KOPT-K1 (cell line): ENCODE results near the gene CHAF1A.

Source experiments
- H3K27ac ChIP-seq: fragments of 200-600 bp; sonication (generic); 2 replicates; pipeline ENCODE4 v1.5.1; 2016; ENCODE audit warnings: antibody characterized with exemption, mild to moderate bottlenecking, low read depth, low read length; ENCODE audit not compliant: poor library complexity, severe bottlenecking
- H3K36me3 ChIP-seq: fragments of 200-600 bp; sonication (generic); 2 replicates; pipeline ENCODE4 v1.5.1; 2017; ENCODE audit warnings: antibody characterized with exemption, mild to moderate bottlenecking, low read length, moderate library complexity; ENCODE audit not compliant: insufficient read depth
- H3K9me3 ChIP-seq: fragments of 200-600 bp; sonication (generic); 2 replicates; pipeline ENCODE4 v1.5.1; 2017; ENCODE audit warnings: antibody characterized with exemption, low read length, mild to moderate bottlenecking; ENCODE audit not compliant: insufficient read depth, poor library complexity, severe bottlenecking

The CHAF1A gene

GRCh38 chr19:4388337-4389063, 13.9 kb upstream of the CHAF1A start:
- no peak overlapping the region for H3K27ac ChIP-seq

GRCh38 chr19:4389064-4389375, 13.4 kb upstream of the CHAF1A start:
- no peaks in the 10 kb centered on the region for H3K9me3 ChIP-seq
- peaks cover 48% of the 10 kb centered on the region; the same call in 1 of the 2 replicates for H3K36me3 ChIP-seq
- H3K27ac ChIP-seq = no peak overlapping the region

More at GRCh38 chr19:4388337-4389063, 13.9 kb upstream of the CHAF1A start:
- H3K9me3 ChIP-seq = no peaks in the 10 kb centered on the region
- peaks cover 51% of the 10 kb centered on the region for H3K36me3 ChIP-seq

- no peaks in the 10 kb centered on the region for H3K9me3 ChIP-seq
- peaks cover 48% of the 10 kb centered on the region; the same call in 1 of the 2 replicates for H3K36me3 ChIP-seq
- no peak overlapping the region for H3K27ac ChIP-seq
These were observed 12.9 kb upstream of the CHAF1A start for GRCh38 chr19:4389511-4390016.

GRCh38 chr19:4390017-4390566, 12.3 kb upstream of the CHAF1A start:
- Histone ChIP-seq H3K27ac (no peak overlapping the region), H3K9me3 (no peaks in the 10 kb centered on the region), H3K36me3 (peaks cover 48% of the 10 kb centered on the region; the same call in 1 of the 2 replicates)

- H3K9me3 ChIP-seq = no peaks in the 10 kb centered on the region
- peaks cover 49% of the 10 kb centered on the region; the same call in 1 of the 2 replicates for H3K36me3 ChIP-seq
- H3K27ac ChIP-seq = no peak overlapping the region
These were observed 11.7 kb upstream of the CHAF1A start for GRCh38 chr19:4390567-4391305.

GRCh38 chr19:4391306-4391693, 11.1 kb upstream of the CHAF1A start:
- H3K36me3 ChIP-seq = peaks cover 49% of the 10 kb centered on the region
- no peak overlapping the region for H3K27ac ChIP-seq
- H3K9me3 ChIP-seq = no peaks in the 10 kb centered on the region

- Histone ChIP-seq H3K27ac (no peak overlapping the region), H3K36me3 (peaks cover 55% of the 10 kb centered on the region), H3K9me3 (no peaks in the 10 kb centered on the region)
These were observed 10.5 kb upstream of the CHAF1A start for GRCh38 chr19:4391701-4392483.

GRCh38 chr19:4393947-4394590, 8.4 kb upstream of the CHAF1A start:
- H3K9me3 ChIP-seq = no peaks in the 10 kb centered on the region
- no peak overlapping the region for H3K27ac ChIP-seq
- peaks cover 49% of the 10 kb centered on the region for H3K36me3 ChIP-seq

- H3K9me3 ChIP-seq = no peaks in the 10 kb centered on the region
- H3K36me3 ChIP-seq = peaks cover 38% of the 10 kb centered on the region
- no peak overlapping the region for H3K27ac ChIP-seq
These were observed 5.3 kb upstream of the CHAF1A start for GRCh38 chr19:4396949-4397783.

- no peaks in the 10 kb centered on the region for H3K9me3 ChIP-seq
- peaks cover 38% of the 10 kb centered on the region for H3K36me3 ChIP-seq
- peak overlapping the region; percentile 89 for H3K27ac ChIP-seq
These were observed 2.7 kb upstream of the CHAF1A start for GRCh38 chr19:4399812-4400134.

GRCh38 chr19:4400135-4400936, 2.1 kb upstream of the CHAF1A start, which contains the start of gene SH3GL1:
Gene SH3GL1 (minus strand): TSS chr19:4400547. CDS start chr19:4400368, 179 bp downstream.
- H3K36me3 ChIP-seq = peaks cover 38% of the 10 kb centered on the region

GRCh38 chr19:4401769-4402170, 670 bp upstream of the CHAF1A start:
- H3K36me3 ChIP-seq = peaks cover 39% of the 10 kb centered on the region
- no peaks in the 10 kb centered on the region for H3K9me3 ChIP-seq
- H3K27ac ChIP-seq = peak overlapping the region; percentile 45

More at GRCh38 chr19:4400135-4400936, 2.1 kb upstream of the CHAF1A start, which contains the start of gene SH3GL1:
- peak within 1 kb of the TSS; percentile 89 for H3K27ac ChIP-seq
- H3K9me3 ChIP-seq = no peaks in the 10 kb centered on the region
